OCI-LY3 (cell line): ENCODE data around the gene RERE.

Source experiments
- EZH2phosphoT487 ChIP-seq: fragments of 200-600 bp; shearing (Covaris generic); IDR thresholded peaks from 2 replicates; pipeline ENCODE4 v1.6.1; 2018; ENCODE audit warnings: antibody characterized with exemption, mixed run types, low read depth
- TF ChIP-seq, protein P1 (sequence below): fragments of 200-600, 300-600 bp; sonication (generic); IDR thresholded peaks from 2 replicates; pipeline ENCODE4 v1.5.1; 2014; ENCODE audit warnings: antibody characterized with exemption, low read length, low read depth

DNA sequence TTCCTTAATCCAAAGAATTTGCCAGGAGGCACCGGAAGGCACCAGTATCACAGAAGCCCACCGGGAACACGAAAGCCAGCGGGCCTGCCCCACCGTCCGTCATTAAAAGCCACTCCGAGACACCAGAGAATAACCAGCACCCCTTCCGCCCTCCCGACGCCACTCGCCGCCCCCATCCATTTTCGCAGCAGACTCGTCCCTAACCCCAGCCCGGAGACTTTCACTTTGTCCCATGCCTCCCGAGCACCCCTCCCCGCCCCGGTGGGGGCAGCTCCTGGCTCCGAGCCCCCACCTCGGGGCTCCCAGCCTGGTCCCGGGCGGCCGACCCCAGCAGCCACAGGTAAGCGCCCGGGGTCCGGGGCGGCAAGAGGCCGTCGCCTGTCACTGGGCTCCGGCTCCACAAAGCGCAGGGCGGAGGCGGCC is 394.2 kb downstream of the RERE start:
- TF ChIP-seq, protein P1, sequence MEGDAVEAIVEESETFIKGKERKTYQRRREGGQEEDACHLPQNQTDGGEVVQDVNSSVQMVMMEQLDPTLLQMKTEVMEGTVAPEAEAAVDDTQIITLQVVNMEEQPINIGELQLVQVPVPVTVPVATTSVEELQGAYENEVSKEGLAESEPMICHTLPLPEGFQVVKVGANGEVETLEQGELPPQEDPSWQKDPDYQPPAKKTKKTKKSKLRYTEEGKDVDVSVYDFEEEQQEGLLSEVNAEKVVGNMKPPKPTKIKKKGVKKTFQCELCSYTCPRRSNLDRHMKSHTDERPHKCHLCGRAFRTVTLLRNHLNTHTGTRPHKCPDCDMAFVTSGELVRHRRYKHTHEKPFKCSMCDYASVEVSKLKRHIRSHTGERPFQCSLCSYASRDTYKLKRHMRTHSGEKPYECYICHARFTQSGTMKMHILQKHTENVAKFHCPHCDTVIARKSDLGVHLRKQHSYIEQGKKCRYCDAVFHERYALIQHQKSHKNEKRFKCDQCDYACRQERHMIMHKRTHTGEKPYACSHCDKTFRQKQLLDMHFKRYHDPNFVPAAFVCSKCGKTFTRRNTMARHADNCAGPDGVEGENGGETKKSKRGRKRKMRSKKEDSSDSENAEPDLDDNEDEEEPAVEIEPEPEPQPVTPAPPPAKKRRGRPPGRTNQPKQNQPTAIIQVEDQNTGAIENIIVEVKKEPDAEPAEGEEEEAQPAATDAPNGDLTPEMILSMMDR = no peak
- no peak for TF ChIP-seq EZH2phosphoT487
